Measurements from ENCODE around the gene ALOXE3.

- TF ChIP-seq CTCF (IDR thresholded peaks at IDR 0.05) (no peak), POLR2A (IDR thresholded peaks at IDR 0.05) (no peak)
Observed at GRCh38 chr17:8133399-8133798, 15.1 kb upstream of the ALOXE3 start.

Measured in body of pancreas (tissue), 4 donors.